GM21381 (cell line): ENCODE data around the gene MYRIP.

Experiments
- ATAC-seq: cut with Tn5 transposase; IDR thresholded peaks from one replicate; pipeline ENCODE4 v1.9.1; 2021; ENCODE audit warnings: mild to moderate bottlenecking, moderate library complexity; ENCODE audit not compliant: unreplicated experiment

MYRIP gene

GRCh38 chr3:39900462-39901002 is 91.1 kb downstream of the MYRIP start:
- no peak for ATAC-seq

GRCh38 chr3:39903253-39903652 is 93.8 kb downstream of the MYRIP start:
- no peak for ATAC-seq

GRCh38 chr3:39905788-39906187 is 96.4 kb downstream of the MYRIP start:
- no peak for ATAC-seq

GRCh38 chr3:39907981-39908380 is 98.6 kb downstream of the MYRIP start:
- no peak for ATAC-seq

- ATAC-seq = no peak
Observed at GRCh38 chr3:39910135-39910534, 100.7 kb downstream of the MYRIP start.

- ATAC-seq = no peak
Observed at GRCh38 chr3:39910826-39911464, 101.5 kb downstream of the MYRIP start.

GRCh38 chr3:39911465-39912309 is 102.3 kb downstream of the MYRIP start:
- ATAC-seq = no peak

GRCh38 chr3:39915027-39915426 is 105.6 kb downstream of the MYRIP start:
- ATAC-seq = no peak

GRCh38 chr3:39917065-39917773 is 107.8 kb downstream of the MYRIP start:
- peak; percentile 74 for ATAC-seq

- ATAC-seq = no peak
Observed at GRCh38 chr3:39919281-39919680, 109.9 kb downstream of the MYRIP start.

GRCh38 chr3:39920271-39920670 is 110.9 kb downstream of the MYRIP start:
- ATAC-seq = no peak

- no peak for ATAC-seq
Observed at GRCh38 chr3:39927479-39927878, 118.1 kb downstream of the MYRIP start.

- ATAC-seq = no peak
Observed at GRCh38 chr3:39933986-39934693, 124.7 kb downstream of the MYRIP start.

GRCh38 chr3:39934696-39935095 is 125.3 kb downstream of the MYRIP start:
- no peak for ATAC-seq

GRCh38 chr3:39935261-39935660 is 125.9 kb downstream of the MYRIP start:
- no peak for ATAC-seq

GRCh38 chr3:39936848-39937247 is 127.4 kb downstream of the MYRIP start:
- ATAC-seq = no peak

GRCh38 chr3:39937315-39937714 is 127.9 kb downstream of the MYRIP start:
- no peak for ATAC-seq

- ATAC-seq = no peak
Observed at GRCh38 chr3:39937874-39938273, 128.5 kb downstream of the MYRIP start.

GRCh38 chr3:39941931-39942330 is 132.5 kb downstream of the MYRIP start:
- no peak for ATAC-seq

- ATAC-seq = no peak
Observed at GRCh38 chr3:39960515-39961191, 151.2 kb downstream of the MYRIP start.
